Glomerular visceral epithelial cell (primary cell): ENCODE data around the gene MEGF9.
"Not testable (repeated sequence)": the region's sequence is repeated elsewhere in the genome, so short reads cannot be mapped to it uniquely, and the experiment has no call there.

Experiments used
- DNase-seq: peaks from one replicate; pipeline ENCODE4 v3.0.0-alpha.2; 2016; ENCODE audit errors: extremely low spot score

The MEGF9 gene

DNA sequence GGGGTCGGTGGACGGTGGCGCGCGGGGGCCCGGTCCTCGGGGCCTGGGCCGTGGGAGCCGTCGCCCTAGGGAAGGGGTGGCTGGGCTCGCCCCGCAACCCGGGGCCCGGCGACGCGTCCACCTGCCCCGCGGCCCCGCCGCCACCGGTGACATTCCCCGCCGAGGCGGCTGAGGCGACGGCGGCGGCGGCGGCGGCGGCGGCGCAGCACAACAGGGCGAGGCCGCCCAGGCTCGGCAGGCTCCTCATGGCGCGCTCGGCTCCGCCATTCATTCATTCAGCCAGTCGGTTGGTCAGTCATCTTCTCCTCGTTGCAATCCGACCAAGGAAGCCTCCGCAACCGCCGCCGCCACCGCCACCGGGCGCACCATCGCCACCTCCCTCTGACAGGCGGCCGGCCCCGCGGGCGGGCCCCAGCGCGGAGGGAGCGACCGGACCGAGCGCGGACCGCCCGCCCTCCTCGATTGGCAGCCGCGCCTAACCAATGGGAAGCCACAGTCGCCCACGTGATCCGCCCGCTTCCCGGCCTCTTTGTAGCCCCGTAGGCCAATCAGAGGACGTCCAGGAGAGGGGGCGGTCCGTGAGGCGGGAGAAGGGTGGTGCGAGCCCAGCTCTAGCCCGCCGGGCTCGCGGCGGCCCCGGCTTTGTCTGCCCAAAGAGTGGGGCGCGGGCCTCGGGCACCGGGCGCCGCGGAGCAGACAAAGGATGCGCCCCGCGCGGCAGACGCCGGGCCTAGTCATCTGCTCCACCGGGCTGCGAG is at the start of gene MEGF9:
Gene MEGF9 (minus strand): TSS at position 383 of the 758 bp plus-strand sequence. CDS start 112 bp downstream, at position 271.
- peak; percentile 98 for DNase-seq

- no peak for DNase-seq
These were observed 46.7 kb upstream of the MEGF9 start for GRCh38 chr9:120761006-120761405.

DNA sequence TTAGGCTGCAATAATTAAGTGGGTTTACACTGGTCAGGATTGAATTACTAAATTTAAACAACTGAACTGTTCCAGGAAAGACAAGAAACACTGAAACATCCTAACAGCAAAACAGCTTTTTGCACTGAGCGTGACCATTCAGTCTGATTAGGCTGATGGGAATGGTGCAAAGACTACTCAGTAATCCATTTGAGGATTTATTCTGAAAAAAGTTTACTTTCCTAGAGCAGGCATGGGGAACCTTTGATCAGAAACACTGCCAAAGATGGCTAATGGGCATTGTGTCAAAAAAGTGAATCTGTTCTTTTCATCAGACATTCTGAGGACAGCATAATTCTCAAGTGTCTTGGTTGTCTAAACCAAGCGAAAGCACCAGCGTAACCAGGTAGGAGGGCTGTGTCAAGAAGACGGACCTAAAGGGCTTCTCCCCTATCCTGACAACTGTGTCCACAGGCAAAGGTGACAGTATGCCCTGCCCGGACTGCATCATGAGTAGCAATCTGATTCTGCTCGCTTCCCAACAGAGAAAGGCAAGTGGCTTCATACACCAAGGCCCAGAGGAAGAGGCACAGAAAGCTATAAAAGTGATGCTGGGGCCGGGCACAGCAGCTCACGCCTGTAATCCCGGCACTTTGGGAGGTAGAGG is 45.6 kb upstream of the MEGF9 start:
- no peak for DNase-seq

- no peak for DNase-seq
These were observed 44.3 kb upstream of the MEGF9 start for GRCh38 chr9:120758544-120758943.

DNA sequence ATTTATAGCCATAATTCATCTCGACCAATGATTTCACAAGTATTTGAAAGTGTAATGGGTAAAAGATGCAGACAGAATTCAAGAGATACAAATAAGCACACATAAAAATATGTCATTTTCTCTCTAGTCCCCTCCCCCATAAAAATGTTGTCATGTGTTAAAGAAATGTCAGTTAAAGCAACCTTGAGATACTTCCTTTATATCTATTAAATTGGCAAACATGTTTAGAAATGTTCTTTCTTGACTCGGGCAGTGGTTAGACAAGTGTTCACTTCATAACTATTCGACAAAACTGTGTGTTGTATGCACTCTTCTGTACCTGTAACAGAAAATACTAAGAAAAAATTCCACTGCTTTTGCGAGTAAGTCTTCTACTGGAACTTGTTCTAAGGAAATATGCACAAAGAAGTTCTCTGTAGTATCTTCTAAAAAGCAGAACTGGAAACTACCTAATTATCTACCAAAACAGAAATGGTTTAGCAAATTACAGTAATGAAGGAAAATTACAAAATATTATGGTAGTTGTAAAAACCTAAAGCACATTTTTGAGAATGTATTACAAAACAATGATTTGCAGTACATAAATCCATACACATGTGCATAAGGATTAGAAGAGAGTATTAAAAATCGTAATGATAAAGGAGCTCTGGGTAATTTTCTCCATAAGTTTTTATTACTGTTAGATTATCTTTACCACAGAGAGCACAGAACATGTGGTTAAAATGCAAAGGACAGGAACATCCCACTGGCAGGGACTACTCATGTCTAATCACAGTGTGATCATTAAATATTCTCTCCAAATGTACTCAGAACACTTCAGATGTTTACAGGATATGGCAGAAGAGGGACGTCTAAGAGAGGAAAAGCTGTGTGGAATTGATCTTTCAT is 43.0 kb upstream of the MEGF9 start:
- no peak for DNase-seq

DNA sequence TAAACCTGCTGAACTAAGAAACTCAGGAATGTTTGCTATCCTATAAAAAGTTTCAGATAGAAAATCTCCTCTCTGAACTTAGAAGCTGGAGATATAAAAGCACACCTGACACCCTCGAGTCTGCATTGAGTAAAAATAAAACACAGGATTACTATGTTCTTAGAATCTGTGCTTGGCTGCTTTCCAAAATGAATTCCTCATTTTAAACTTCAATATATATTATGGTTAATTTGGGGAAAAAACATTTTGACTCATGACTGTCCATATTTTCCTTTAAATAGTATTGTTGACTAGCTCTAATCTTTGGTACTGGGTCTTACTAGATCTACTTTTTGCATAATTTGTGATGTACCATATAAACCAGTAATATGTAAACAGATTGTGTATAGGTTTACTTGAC is 42.3 kb upstream of the MEGF9 start:
- no peak for DNase-seq

- DNase-seq = peak; percentile 65
These were observed 41.7 kb upstream of the MEGF9 start for GRCh38 chr9:120755810-120756434.

DNA sequence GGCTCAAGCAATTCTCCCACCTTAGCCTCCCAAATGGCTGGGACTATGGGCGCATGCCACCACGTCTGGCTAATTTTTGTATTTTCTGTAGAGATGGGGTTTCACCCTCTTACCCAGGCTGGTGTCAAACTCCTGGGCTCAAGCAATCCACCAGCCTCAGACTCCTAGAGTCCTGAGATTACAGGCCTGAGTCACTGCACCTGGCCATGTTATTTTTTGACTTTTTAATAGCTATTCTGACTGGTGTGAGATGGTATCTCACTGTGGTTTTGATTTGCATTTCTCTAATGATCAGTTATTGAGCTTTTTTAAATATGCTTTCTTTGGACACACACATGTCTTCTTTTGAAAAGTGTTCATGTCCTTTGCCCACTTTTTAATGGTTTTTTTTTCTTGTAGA is 40.8 kb upstream of the MEGF9 start:
- DNase-seq = no peak

- no peak for DNase-seq
These were observed 36.2 kb upstream of the MEGF9 start for GRCh38 chr9:120750421-120750820.

GRCh38 chr9:120746366-120746765 is 32.1 kb upstream of the MEGF9 start:
- DNase-seq = not testable (repeated sequence)

GRCh38 chr9:120745278-120745677 is 31.0 kb upstream of the MEGF9 start:
- DNase-seq = no peak

DNA sequence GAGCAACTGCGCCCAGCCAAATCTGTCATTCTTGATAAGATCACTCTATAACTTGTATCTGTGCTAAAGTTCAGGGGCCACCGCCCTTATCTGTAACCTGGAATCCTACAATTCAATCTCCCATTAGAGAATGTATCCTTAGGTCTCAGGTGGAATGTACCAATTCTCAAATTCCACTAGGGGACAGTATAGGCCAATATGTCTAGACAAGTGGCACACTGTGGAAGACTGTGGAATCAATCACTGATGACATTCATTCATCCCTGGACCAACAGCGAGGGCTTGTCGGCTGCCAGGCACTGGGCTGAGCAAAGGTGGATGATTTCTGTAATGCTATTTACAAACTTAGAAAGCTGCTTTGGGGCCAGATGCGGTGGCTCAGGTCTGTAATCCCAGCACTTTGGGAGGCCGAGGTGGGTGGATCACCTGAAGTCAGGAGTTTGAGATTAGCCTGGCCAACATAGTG is 28.7 kb upstream of the MEGF9 start:
- peak; percentile 35 for DNase-seq

- DNase-seq = no peak
These were observed 27.4 kb upstream of the MEGF9 start for GRCh38 chr9:120741701-120742100.

DNA sequence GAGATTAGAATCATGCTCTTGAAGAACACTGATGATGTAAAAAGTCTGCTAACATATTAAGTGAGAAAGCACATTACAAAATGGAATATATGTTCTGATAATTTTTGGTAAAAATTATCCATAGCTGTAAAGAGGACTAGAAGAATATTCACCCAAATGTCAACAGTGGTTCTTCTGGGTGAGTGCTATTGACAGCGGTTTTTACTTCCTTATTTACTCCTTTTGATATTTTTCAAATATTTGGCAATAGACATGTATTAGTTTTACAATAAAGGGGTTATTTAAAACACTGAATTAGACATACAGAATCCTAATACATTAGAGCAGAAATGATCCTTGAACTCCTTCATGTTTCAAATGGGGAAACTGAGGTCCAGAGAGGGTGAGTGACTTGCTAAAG is 26.9 kb upstream of the MEGF9 start:
- no peak for DNase-seq

DNA sequence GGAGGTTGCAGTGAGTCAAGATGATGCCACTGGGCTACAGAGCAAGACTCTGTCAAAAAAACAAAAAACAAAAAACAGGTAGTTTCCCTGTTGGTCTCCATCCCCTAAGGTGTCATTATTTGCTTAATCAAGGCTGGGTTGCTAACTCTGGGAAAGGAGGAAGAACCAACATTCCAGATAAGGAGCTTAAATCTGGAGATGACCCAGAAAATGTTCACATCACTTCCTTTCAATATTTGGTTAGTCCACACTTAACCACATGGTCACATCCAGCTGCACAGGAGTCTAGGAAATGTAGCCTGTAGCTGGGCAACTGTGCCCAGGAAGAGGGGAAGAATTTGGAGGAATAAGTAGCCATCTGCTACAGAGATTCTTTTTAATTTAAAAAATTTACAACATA is 25.9 kb upstream of the MEGF9 start:
- peak; percentile 32 for DNase-seq

- DNase-seq = no peak
These were observed 23.3 kb upstream of the MEGF9 start for GRCh38 chr9:120737416-120738165.

- no peak for DNase-seq
These were observed 22.6 kb upstream of the MEGF9 start for GRCh38 chr9:120736881-120737280.

DNA sequence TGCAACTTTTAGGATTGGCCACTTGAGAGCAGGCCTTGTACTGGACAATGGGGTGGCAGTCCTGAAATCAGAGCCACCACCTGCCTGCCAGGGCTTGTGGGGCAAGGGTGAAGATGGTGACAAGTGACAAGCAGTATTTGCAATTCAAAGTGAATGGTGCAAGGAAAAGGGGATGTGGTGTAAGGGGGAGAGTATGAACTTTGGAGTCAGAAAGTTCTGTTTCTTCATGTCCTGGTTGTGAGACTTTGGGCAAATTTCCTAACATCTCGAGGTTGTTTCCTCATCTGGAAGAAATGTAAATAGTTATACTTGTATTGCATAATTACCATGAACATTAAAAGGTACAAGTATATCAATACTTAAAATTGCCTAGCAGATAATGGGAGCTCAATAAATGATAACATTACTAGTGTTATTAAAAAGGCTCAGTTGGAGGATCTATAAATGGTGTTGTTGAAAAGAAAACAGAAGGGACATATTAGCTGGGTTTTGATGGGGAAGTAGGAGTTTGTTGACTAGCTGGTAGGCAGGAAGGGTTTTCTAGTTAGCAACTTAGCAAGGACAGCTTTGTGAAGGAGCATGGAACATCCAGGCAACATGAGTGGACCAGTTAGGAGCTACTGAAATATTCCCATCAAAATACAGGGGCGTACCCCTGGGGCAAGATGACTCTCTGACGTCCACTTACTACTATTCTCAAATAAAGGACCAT is 21.3 kb upstream of the MEGF9 start:
- DNase-seq = no peak

DNA sequence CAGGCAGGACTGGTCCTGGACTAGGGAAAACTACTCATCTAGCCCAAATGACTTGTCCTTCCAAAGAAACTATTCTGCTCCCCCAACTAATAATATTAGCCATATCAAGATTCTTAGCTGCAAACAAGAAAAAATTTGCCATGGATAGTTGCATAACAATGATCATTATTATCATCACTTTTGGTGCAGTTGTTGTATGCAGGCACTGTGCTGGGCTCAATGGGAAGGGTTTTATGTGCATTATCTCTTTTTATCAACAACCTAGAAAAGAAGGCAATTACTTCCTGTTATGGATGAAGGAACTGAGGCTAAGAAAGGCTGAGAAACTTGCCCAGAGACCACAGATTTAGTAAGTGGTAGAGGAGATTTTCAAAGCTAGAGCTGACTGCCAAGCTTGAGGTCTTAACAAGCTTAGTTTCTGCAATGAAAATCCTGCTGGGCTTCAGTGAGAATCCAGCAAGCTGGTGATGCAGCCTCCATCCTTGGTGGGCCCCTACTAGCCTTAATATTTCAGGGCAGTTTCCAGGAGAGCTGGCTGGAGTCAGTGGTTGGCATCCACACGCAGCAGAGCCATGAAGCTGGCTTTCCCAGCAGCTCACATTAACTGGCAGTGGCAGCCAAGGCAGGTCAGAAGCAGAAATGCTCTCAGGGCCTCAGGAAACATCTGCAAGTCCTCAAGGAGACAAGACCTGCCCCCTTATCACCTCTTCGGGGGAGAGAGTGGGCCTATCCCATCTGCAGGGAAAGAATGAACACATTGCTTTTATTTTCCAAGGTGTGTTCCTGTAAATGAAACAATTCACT is 20.5 kb upstream of the MEGF9 start:
- no peak for DNase-seq

GRCh38 chr9:120733190-120733589 is 18.9 kb upstream of the MEGF9 start:
- peak; percentile 56 for DNase-seq
